ENCODE data around the gene TARM1. TPM values are rescaled to one million over a fixed set of nuclear protein-coding genes. Genes with fewer than 3 reads are reported as not detected.

The TARM1 gene
- total RNA-seq, 4 donors from 2014 or later, result not detected

DNA sequence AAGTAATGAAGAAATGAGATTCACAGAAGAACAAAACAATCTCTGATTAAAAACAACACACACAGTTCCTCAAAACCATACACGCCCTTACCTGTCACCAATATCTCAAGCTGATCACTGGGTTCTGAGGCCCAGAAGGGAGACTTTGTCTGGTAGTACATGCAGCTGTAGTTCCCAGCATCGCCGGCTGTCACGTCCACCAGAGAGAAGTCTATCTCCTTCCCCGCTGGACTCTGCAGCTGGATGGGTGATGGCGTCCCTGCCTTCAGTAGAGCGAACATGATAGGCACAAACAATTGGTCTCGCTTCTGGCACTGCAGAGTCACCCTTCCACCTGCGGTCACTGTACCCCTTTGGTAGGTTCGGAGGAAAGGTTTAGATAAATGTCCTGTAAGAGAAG is 7.3 kb downstream of the TARM1 start:
- no peak for TF ChIP-seq POLR2A (IDR thresholded peaks at IDR 0.05)
- TF ChIP-seq, protein P1, sequence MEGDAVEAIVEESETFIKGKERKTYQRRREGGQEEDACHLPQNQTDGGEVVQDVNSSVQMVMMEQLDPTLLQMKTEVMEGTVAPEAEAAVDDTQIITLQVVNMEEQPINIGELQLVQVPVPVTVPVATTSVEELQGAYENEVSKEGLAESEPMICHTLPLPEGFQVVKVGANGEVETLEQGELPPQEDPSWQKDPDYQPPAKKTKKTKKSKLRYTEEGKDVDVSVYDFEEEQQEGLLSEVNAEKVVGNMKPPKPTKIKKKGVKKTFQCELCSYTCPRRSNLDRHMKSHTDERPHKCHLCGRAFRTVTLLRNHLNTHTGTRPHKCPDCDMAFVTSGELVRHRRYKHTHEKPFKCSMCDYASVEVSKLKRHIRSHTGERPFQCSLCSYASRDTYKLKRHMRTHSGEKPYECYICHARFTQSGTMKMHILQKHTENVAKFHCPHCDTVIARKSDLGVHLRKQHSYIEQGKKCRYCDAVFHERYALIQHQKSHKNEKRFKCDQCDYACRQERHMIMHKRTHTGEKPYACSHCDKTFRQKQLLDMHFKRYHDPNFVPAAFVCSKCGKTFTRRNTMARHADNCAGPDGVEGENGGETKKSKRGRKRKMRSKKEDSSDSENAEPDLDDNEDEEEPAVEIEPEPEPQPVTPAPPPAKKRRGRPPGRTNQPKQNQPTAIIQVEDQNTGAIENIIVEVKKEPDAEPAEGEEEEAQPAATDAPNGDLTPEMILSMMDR (IDR thresholded peaks at IDR 0.05), result no peak
- Histone ChIP-seq H3K9me3 (no peaks in the 10 kb centered on the region), H3K27ac (no peak overlapping the region), H3K4me1 (no peaks in the 10 kb centered on the region), H3K36me3 (no peaks in the 10 kb centered on the region), H3K27me3 (no peaks in the 10 kb centered on the region), H3K4me3 (no peak overlapping the region)
- intact Hi-C loops (cut with DNase I; ENCODE audit: low total_unique reads), result no loop called here
- DNase-seq, result no peak

DNA sequence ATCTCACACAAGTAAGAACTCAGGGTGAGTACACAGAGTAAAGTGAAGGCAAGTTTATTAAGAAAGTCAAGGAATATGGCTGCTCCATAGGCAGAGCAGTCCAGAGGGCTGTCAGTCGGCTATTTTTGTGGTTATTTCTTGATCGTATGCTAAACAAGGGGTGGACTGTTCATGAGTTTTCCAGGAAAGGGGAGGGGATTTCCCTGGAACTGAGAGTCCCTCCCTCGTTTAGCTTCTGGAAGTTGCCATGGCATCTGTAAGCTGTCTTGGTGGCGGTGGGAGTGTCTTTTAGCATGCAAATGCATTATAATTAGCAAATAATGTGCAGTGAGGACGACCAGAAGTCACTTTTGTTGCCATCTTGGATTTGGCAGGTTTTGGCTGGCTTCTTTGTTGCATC is 11.7 kb downstream of the TARM1 start:
- no peak for TF ChIP-seq POLR2A (IDR thresholded peaks at IDR 0.05)
- TF ChIP-seq, protein P1 (IDR thresholded peaks at IDR 0.05), result no peak
- intact Hi-C loops (cut with DNase I; ENCODE audit: low total_unique reads), result no loop called here
- Histone ChIP-seq H3K27me3 (no peaks in the 10 kb centered on the region), H3K4me3 (no peak overlapping the region), H3K9me3 (no peaks in the 10 kb centered on the region), H3K4me1 (no peaks in the 10 kb centered on the region), H3K27ac (no peak overlapping the region), H3K36me3 (no peaks in the 10 kb centered on the region)
- no peak for DNase-seq

DNA sequence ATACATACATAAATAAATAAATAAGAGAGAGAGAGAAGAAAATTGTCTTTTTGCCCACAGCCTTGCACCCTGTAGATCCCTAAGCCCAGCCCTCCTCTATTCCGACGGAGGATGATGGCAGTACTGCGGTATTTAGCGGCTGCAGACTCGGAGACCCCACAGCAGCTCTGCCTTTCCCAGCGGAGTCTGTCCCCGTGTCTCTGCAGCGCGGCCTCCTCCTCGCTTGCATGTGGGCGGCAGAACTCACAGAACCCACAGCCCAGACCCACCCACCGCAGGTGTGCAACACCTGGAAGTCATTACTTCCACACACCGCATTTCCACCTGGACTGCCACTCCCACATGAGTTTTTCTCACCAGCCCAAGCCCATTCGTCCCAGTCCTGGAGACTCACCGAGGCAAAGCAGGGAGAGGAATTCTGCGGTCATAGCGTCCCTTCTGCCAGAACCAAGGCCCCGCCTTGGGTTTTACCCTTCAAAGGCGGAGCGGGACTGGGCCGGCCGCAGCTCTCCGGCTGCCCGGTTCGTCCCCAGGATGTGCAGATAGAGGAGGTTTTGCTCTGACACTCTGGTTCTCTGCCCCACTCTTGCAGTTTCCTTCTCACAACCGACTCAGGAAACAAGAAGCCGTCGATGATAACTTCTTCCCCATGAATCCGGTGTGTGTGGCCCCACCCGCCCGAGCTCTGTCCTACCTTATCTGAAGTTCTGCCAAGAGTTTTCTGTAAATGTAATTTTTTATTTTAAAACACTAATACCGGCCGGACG is 17.6 kb downstream of the TARM1 start, which contains the start of gene VSTM1:
Gene VSTM1 (minus strand): TSS at position 548 of the 767 bp plus-strand sequence. CDS start 120 bp downstream, at position 428.
- no peak within 1 kb of the TSS for H3K27ac ChIP-seq
- intact Hi-C loops (cut with DNase I; ENCODE audit: low total_unique reads), result no loop called here
- no peak within 1 kb of the TSS for H3K4me3 ChIP-seq
- TF ChIP-seq POLR2A (IDR thresholded peaks at IDR 0.05), result no peak
- TF ChIP-seq, protein P1 (IDR thresholded peaks at IDR 0.05), result no peak
- no peaks in the 10 kb centered on the region for H3K27me3 ChIP-seq
- no peak for DNase-seq
- no peaks in the 10 kb centered on the region for H3K36me3 ChIP-seq
- no peaks in the 10 kb centered on the region for H3K4me1 ChIP-seq
- H3K9me3 ChIP-seq, result no peaks in the 10 kb centered on the region

DNA sequence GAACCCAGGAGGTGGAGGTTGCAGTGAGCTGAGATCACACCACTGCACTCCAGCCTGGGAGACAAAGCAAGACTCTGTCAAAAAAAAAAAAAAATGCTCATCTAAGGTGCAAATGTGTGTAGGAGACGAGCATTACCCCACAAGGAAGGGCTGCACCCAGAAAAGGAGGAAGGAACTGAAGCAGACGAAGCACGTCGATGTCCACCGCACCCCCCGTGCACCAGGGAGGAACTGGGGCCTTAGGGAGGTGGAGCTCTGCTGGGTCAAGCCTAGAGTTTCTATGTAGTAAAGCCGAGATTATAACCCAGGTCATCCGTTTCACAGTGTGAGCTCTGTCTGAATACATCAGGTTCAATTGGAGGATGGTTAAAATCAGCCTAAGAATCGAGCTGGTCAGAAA is 18.5 kb downstream of the TARM1 start:
- TF ChIP-seq, protein P1 (IDR thresholded peaks at IDR 0.05), result no peak
- Histone ChIP-seq H3K27me3 (no peaks in the 10 kb centered on the region), H3K4me3 (no peak overlapping the region), H3K27ac (no peak overlapping the region), H3K9me3 (no peaks in the 10 kb centered on the region), H3K36me3 (no peaks in the 10 kb centered on the region), H3K4me1 (no peaks in the 10 kb centered on the region)
- intact Hi-C loops (cut with DNase I; ENCODE audit: low total_unique reads), result no loop called here
- no peak for DNase-seq

DNA sequence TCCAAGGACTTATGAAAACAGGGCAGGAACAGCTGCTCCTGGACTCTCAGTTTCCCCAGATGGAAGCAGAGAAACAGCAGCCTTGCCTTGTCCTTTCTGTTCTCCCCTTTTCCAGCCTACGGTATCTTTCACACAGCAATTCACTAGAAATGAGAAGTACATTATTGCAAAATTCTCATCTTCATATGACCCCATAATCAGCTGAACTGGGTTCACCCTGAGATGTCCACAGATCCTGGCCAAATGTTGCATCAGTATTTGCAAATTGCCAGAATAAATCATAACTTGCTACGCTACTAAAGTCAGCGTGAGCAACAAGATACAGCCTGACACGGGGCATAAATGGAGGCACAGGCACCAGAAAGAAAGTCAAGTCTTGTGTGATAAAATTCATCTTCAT is 33.5 kb downstream of the TARM1 start:
- TF ChIP-seq, protein P1 (IDR thresholded peaks at IDR 0.05), result no peak
- no peak for TF ChIP-seq POLR2A (IDR thresholded peaks at IDR 0.05)

More for the DNA sequence above, 33.5 kb downstream of the TARM1 start:
- H3K9me3 ChIP-seq, result no peaks in the 10 kb centered on the region
- no peak overlapping the region for H3K4me3 ChIP-seq
- intact Hi-C loops (cut with DNase I; ENCODE audit: low total_unique reads), result no loop called here
- H3K36me3 ChIP-seq, result no peaks in the 10 kb centered on the region
- no peak overlapping the region for H3K27ac ChIP-seq
- H3K4me1 ChIP-seq, result no peaks in the 10 kb centered on the region
- DNase-seq, result no peak
- H3K27me3 ChIP-seq, result no peaks in the 10 kb centered on the region

Data from uterus (tissue), 4 donors.